Measurements from ENCODE around the gene GABARAP. TPM values are rescaled to one million over a fixed set of nuclear protein-coding genes. Genes with fewer than 3 reads are reported as not detected.

The GABARAP gene
- 444 TPM for total RNA-seq
- long read RNA-seq, transcript GABARAP-201 (4 exons, 1,634 nt), result major isoform, 138 of 146 reads
- long read RNA-seq, partial matches to known transcripts, result 0 of 146 reads
- long read RNA-seq, other reads (novel, unspliced or antisense), result 3 of 146 reads

- peak; percentile 50 for ATAC-seq
- intact Hi-C loops (cut with DNase I), result loop anchor here (2.0 to 5.0 kb wide), 3 partner anchors 39 to 615 kb away; partner anchors contain the start of genes CYB5D1, EIF5A, NAA38 and SLC2A4
- peak; percentile 97 for DNase-seq (ENCODE audit: missing footprints)
Observed at GRCh38 chr17:7241783-7242716, at the start of gene GABARAP. Gene GABARAP (minus strand): TSS chr17:7242449. CDS start chr17:7242330, 119 bp downstream.

- ATAC-seq, result no peak
- intact Hi-C loops (cut with DNase I), result no loop called here
- DNase-seq (ENCODE audit: missing footprints), result no peak
Observed at GRCh38 chr17:7290685-7291084, 48.4 kb upstream of the GABARAP start.

GRCh38 chr17:7290166-7290565, 47.9 kb upstream of the GABARAP start:
- DNase-seq (ENCODE audit: missing footprints), result no peak
- intact Hi-C loops (cut with DNase I), result no loop called here
- peak; percentile 2 for ATAC-seq

GRCh38 chr17:7289256-7290032, 47.2 kb upstream of the GABARAP start:
- ATAC-seq (peak; percentile 23), DNase-seq (ENCODE audit: missing footprints) (no peak)
- intact Hi-C loops (cut with DNase I), result no loop called here

GRCh38 chr17:7285679-7286078, 43.4 kb upstream of the GABARAP start:
- DNase-seq (ENCODE audit: missing footprints), result no peak
- intact Hi-C loops (cut with DNase I), result no loop called here
- no peak for ATAC-seq

GRCh38 chr17:7284911-7285310, 42.7 kb upstream of the GABARAP start:
- no peak for DNase-seq (ENCODE audit: missing footprints)
- intact Hi-C loops (cut with DNase I), result no loop called here

GRCh38 chr17:7283471-7284216, 41.4 kb upstream of the GABARAP start:
- ATAC-seq (no peak), DNase-seq (ENCODE audit: missing footprints) (no peak)
- intact Hi-C loops (cut with DNase I), result no loop called here

More at GRCh38 chr17:7284911-7285310, 42.7 kb upstream of the GABARAP start:
- ATAC-seq, result no peak

GRCh38 chr17:7282752-7283321, 40.6 kb upstream of the GABARAP start:
- ATAC-seq (no peak), DNase-seq (ENCODE audit: missing footprints) (no peak)
- intact Hi-C loops (cut with DNase I), result loop anchor here (1.0 kb wide), 1 partner anchor 9 kb away; no protein-coding TSS in a partner anchor

GRCh38 chr17:7281953-7282751, 39.9 kb upstream of the GABARAP start:
- ATAC-seq (peak; percentile 67), DNase-seq (ENCODE audit: missing footprints) (peak; percentile 83)
- intact Hi-C loops (cut with DNase I), result loop anchor here (1.0 to 2.0 kb wide), 4 partner anchors 10 to 65 kb away; partner anchors contain the start of genes ELP5 and GABARAP

GRCh38 chr17:7281074-7281952, 39.1 kb upstream of the GABARAP start, which contains the start of gene SLC2A4:
Gene SLC2A4 (plus strand): TSS chr17:7281718. CDS start chr17:7281935, 217 bp downstream.
- intact Hi-C loops (cut with DNase I), result loop anchor here (1.0 to 2.0 kb wide), 3 partner anchors 29 to 65 kb away; partner anchors contain the start of genes ELP5 and GABARAP

GRCh38 chr17:7280519-7281073, 38.3 kb upstream of the GABARAP start:
- peak; percentile 87 for DNase-seq (ENCODE audit: missing footprints)
- ATAC-seq, result peak; percentile 68
- intact Hi-C loops (cut with DNase I), result loop anchor here (1.0 to 2.0 kb wide), 4 partner anchors 16 to 66 kb away; partner anchors contain the start of genes ELP5 and GABARAP

More at GRCh38 chr17:7281074-7281952, 39.1 kb upstream of the GABARAP start, which contains the start of gene SLC2A4:
- ATAC-seq (peak; percentile 84), DNase-seq (ENCODE audit: missing footprints) (peak; percentile 97)

- ATAC-seq (no peak), DNase-seq (ENCODE audit: missing footprints) (no peak)
- intact Hi-C loops (cut with DNase I), result no loop called here
Observed at GRCh38 chr17:7279448-7279847, 37.2 kb upstream of the GABARAP start.

GRCh38 chr17:7266784-7267183, 24.5 kb upstream of the GABARAP start:
- ATAC-seq, result no peak
- intact Hi-C loops (cut with DNase I), result no loop called here
- DNase-seq (ENCODE audit: missing footprints), result no peak

GRCh38 chr17:7263801-7264078, 21.5 kb upstream of the GABARAP start:
- ATAC-seq, result no peak
- intact Hi-C loops (cut with DNase I), result no loop called here
- DNase-seq (ENCODE audit: missing footprints), result no peak

- intact Hi-C loops (cut with DNase I), result no loop called here
- no peak for DNase-seq (ENCODE audit: missing footprints)
- peak; percentile 15 for ATAC-seq
Observed at GRCh38 chr17:7262935-7263800, 20.9 kb upstream of the GABARAP start.

All from Right ventricle myocardium inferior (tissue), 1 donor.